Activated CD4-positive, alpha-beta T cell treated with anti-CD3 and anti-CD28 coated beads, Interleukin-2, amount 50 U/mL, for 16 hours (primary cell): ENCODE results near the gene SYNRG.

Source experiments
- DNase-seq: peaks from one replicate; pipeline ENCODE4 v3.0.0-alpha.2; 2020

The SYNRG gene

GRCh38 chr17:37493249-37494027 lies 115.8 kb downstream of the SYNRG start:
- no peak for DNase-seq

DNA sequence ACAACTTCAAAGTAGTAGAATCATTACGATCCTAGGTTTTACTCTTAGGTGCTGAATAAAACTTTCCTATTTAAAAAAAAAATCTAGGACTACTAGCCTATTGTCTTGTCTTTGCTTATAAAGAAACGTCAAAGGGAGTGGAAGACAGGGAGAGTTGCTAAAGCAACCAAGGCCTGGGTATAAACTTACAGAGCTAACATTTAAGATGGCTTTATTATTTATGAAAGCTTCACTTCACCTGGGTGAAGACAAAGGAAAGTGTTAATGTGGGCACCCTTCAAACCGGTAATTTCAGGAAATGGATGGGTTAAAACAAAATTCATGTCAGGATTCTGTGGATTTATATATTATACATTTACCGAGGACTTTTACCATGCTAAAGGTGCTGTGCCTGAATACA lies 117.1 kb downstream of the SYNRG start:
- DNase-seq = no peak

GRCh38 chr17:37490638-37491614 lies 118.3 kb downstream of the SYNRG start:
- DNase-seq = peak; percentile 39

DNA sequence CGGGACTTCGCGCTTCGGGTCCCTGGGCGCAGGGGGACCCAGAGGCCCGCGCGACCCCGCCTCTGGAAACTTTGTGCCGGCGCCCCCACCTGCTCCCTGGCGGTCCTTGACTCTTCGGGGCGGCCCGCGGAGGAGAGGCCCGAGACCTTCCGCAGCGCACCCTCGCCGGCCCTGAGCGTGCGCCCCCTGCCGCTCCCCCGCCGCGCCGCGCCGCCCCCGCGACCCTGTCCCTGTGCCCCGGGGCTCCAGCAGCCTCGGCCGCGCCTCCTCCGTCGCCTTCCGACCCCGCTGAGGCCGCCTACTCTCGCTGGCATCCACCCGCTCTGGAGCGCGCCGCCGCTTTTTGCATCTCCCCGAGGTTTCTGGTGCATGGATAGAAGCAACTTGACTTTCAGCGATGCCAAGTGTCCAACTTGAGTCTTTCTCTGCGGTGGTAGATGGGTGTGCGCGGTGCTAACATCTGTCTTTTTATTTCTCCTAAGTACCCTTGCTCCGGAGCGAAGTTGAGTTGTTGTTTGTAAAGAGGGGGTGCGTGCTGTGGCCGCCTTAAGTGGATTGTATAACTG lies 119.1 kb downstream of the SYNRG start:
- peak; percentile 63 for DNase-seq

GRCh38 chr17:37489197-37490001 lies 119.8 kb downstream of the SYNRG start, which contains the start of gene DUSP14:
Gene DUSP14 (plus strand): TSS chr17:37489891. CDS start chr17:37512273, 22,382 bp downstream.
- peak; percentile 80 for DNase-seq

DNA sequence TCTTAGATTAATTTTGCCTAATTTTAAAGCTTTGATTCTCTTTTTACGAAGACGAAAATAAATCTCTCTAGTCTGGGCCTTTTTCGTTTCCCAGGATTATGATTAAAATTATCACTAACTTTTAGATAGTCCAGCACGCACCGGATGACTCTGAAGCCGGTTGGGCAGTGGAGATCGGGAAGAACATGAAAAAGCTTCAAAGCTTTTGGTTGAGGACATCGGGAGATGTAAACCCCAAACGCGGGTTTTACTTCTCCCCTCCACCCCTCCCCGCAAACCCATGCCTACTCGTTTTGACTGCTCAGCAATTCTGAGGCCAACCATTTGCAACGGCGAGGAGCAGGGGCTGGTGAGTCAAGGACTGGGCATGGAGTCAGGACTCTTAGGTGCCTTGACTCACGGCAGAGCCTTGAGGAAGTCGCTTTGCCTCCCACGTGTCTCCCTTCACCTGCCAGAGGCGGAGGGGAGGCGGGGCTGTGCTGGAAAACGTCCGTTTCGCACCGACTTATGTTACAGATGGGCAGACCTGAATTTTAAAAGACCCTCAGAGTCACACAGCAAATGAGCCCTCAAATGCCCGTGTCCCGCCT lies 120.5 kb downstream of the SYNRG start:
- peak; percentile 62 for DNase-seq

- DNase-seq = peak; percentile 47
Observed at GRCh38 chr17:37488009-37488604, 121.1 kb downstream of the SYNRG start.

GRCh38 chr17:37485938-37486570 lies 123.2 kb downstream of the SYNRG start:
- no peak for DNase-seq

- DNase-seq = no peak
Observed at GRCh38 chr17:37483311-37484039, 125.7 kb downstream of the SYNRG start.

DNA sequence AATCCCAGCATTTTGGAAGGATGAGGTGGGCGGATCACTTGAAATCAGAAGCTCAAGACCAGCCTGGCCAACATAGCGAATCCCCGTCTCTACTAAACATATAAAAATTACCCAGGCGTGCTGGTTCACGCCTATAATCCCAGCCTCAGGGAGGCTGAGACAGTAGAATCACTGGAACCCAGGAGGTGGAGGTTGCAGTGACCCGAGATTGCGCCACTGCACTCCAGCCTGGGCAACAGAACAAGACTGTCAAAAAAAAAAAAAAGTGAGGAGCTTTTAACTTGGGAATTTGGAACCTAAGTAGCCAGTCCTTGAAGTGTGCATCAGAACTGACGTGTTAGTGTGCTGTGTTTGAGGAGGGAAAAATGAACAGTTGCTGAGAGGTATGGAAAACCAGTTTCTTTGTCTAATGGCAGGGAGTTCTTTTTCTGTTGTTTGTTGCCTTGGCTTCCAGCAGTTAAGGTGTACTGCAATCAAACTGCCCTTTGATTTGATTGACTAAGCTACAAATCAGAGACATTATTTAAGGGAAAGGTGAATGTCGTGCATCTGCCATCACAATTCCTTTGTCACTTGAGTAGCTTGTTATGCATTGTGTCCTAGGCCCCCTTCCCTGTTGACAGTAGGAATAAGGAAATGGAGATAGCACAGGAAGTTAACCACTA lies 128.1 kb downstream of the SYNRG start:
- DNase-seq = no peak

- no peak for DNase-seq
Observed at GRCh38 chr17:37480427-37480826, 128.8 kb downstream of the SYNRG start.

GRCh38 chr17:37479025-37479424 lies 130.2 kb downstream of the SYNRG start:
- DNase-seq = no peak

GRCh38 chr17:37478187-37478586 lies 131.0 kb downstream of the SYNRG start:
- DNase-seq = no peak

- no peak for DNase-seq
Observed at GRCh38 chr17:37476431-37477120, 132.6 kb downstream of the SYNRG start.

- no peak for DNase-seq
Observed at GRCh38 chr17:37475731-37476420, 133.3 kb downstream of the SYNRG start.

DNA sequence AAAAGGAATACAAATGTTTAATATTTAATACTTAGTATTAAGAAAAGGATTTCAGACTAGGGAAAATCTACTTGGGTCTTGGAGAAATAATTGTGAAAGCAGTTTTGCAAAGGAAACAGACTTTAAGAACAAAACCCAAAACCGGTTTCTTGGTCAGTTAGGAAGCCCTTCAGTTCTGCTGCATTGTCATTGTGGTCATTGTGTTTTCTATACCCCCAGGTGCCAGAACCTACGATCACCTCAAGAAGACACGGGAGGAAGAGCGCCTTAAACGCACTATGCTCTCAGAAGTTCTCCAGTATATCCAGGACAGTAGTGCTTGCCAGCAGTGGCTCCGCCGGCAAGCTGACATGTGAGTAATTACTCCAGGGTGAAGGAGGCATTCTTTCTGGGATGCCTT lies 139.0 kb downstream of the SYNRG start:
- no peak for DNase-seq

- DNase-seq = no peak
Observed at GRCh38 chr17:37466471-37466870, 142.7 kb downstream of the SYNRG start.

GRCh38 chr17:37465069-37465616 lies 144.1 kb downstream of the SYNRG start:
- DNase-seq = no peak
